ENCODE measurements around the gene CDHR5.
"Not testable (repeated sequence)": the region's sequence is repeated elsewhere in the genome, so short reads cannot be mapped to it uniquely, and the experiment has no call there.

The CDHR5 gene

DNA sequence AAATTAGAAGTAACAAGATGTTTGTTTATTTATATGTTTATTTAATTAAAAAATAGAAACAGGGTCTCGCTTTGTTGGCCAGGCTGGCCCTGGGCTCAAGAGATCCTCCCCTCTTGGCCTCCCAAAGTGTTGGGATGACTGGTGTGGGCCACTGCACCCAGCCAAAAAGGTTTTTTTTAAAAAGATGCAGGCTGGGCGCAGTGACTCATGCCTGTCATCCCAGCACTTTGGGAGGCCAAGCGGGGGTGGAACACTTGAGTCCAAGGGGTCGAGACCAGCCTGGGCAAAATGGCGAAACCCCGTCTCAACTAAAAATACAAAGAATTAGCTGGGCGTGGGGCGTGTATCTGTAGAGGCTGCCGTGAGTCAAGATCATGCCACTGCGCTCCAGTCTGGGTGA lies 25.7 kb upstream of the CDHR5 start:
- Histone ChIP-seq H3K4me2 (no peak overlapping the region), H4K20me1 (ENCODE audit: insufficient read depth) (no peaks in the 10 kb centered on the region), H3K79me2 (ENCODE audit: insufficient read depth, low read depth) (no peaks in the 10 kb centered on the region), H3K4me1 (ENCODE audit: low read depth, poor library complexity, severe bottlenecking) (peaks cover 22% of the 10 kb centered on the region), H3K4me3 (IDR thresholded peaks at IDR 0.05; ENCODE audit: insufficient read depth, low read depth, low read length) (no peak overlapping the region), H3K27ac (no peak overlapping the region), H2AFZ (ENCODE audit: low read depth) (no peak overlapping the region), H3K36me3 (ENCODE audit: insufficient read depth) (no peaks in the 10 kb centered on the region), H3K9ac (no peak overlapping the region), H3K27me3 (ENCODE audit: insufficient read depth, low read depth) (no peaks in the 10 kb centered on the region)
- TF ChIP-seq, protein P1, sequence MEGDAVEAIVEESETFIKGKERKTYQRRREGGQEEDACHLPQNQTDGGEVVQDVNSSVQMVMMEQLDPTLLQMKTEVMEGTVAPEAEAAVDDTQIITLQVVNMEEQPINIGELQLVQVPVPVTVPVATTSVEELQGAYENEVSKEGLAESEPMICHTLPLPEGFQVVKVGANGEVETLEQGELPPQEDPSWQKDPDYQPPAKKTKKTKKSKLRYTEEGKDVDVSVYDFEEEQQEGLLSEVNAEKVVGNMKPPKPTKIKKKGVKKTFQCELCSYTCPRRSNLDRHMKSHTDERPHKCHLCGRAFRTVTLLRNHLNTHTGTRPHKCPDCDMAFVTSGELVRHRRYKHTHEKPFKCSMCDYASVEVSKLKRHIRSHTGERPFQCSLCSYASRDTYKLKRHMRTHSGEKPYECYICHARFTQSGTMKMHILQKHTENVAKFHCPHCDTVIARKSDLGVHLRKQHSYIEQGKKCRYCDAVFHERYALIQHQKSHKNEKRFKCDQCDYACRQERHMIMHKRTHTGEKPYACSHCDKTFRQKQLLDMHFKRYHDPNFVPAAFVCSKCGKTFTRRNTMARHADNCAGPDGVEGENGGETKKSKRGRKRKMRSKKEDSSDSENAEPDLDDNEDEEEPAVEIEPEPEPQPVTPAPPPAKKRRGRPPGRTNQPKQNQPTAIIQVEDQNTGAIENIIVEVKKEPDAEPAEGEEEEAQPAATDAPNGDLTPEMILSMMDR (conservative IDR thresholded peaks at IDR 0.05; ENCODE audit: low read depth, low read length) = no peak

DNA sequence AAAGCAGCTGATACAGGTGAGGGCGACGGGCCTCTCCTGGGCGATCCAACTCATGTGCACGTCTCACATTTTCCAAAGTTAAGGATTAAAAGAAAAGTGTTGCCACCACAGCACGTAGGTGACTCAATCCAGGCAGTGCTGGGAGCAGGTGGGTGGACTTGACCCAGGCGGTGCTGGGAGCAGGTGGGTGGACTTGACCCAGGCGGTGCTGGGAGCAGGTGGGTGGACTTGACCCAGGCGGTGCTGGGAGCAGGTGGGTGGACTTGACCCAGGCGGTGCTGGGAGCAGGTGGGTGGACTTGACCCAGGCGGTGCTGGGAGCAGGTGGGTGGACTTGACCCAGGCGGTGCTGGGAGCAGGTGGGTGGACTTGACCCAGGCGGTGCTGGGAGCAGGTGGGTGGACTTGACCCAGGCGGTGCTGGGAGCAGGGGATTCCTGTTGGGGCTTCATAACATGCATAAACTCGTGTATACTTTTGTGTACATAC lies 23.0 kb upstream of the CDHR5 start:
- not testable (repeated sequence) for H3K36me3 ChIP-seq (ENCODE audit: insufficient read depth); H3K4me2 ChIP-seq; H3K4me3 ChIP-seq (IDR thresholded peaks at IDR 0.05; ENCODE audit: insufficient read depth, low read depth, low read length); H3K9ac ChIP-seq; H2AFZ ChIP-seq (ENCODE audit: low read depth); H3K27me3 ChIP-seq (ENCODE audit: insufficient read depth, low read depth); H4K20me1 ChIP-seq (ENCODE audit: insufficient read depth); H3K79me2 ChIP-seq (ENCODE audit: insufficient read depth, low read depth)
- Histone ChIP-seq H3K27ac (peak overlapping the region; percentile 83; the same call in 1 of the 2 replicates), H3K4me1 (ENCODE audit: low read depth, poor library complexity, severe bottlenecking) (peaks cover 49% of the 10 kb centered on the region)

DNA sequence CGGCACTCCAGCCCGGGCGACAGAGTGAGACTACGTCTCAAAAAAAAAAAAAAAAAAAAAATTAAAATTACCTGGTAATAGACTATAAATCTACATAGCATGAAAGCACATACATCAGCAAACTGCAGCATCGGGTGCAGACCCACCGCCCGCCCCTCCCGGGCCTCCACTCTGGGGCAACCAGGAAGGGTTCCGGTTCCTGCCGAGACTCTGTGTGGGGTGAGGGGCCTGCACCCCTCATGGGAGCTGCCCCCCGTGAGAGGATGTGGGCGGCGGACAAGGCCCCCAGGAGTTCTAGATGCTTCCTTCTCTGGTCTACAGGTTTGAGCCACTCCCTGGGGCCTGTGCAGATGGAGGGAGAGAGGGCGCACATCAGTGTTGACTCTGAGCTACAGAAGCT lies 21.5 kb upstream of the CDHR5 start:
- Histone ChIP-seq H3K79me2 (ENCODE audit: insufficient read depth, low read depth) (no peaks in the 10 kb centered on the region), H2AFZ (ENCODE audit: low read depth) (no peak overlapping the region), H3K9ac (0 out of 2 replicates have a peak overlapping the region, but pooled peaks have one; percentile 4), H3K4me2 (peak overlapping the region; percentile 58; the same call in 1 of the 2 replicates), H3K36me3 (ENCODE audit: insufficient read depth) (no peaks in the 10 kb centered on the region), H3K4me1 (ENCODE audit: low read depth, poor library complexity, severe bottlenecking) (peaks cover 49% of the 10 kb centered on the region), H4K20me1 (ENCODE audit: insufficient read depth) (no peaks in the 10 kb centered on the region), H3K4me3 (IDR thresholded peaks at IDR 0.05; ENCODE audit: insufficient read depth, low read depth, low read length) (no peak overlapping the region), H3K27me3 (ENCODE audit: insufficient read depth, low read depth) (no peaks in the 10 kb centered on the region), H3K27ac (peak overlapping the region; percentile 83)
- TF ChIP-seq, protein P1 (conservative IDR thresholded peaks at IDR 0.05; ENCODE audit: low read depth, low read length) = no peak

DNA sequence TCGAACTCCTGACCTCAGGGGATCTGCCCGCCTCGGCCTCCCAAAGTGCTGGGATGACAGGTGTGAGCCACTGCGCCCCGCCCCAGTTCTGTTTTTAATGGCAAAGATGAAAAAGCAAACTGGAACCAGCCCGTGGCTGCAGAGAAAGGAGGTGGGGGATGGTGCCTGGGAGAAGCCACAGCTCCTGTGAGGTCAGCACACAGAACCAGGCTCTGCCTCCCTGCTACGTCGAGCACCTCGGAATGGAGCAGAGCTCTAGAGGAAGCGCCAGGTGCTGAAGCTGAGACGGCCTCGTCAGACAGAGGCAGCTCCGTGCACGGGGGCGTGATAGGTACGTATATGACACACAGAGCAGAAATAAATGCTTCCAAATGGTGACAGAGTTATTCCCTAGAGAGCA lies 20.8 kb upstream of the CDHR5 start:
- H3K4me2 ChIP-seq = peak overlapping the region; percentile 67
- H2AFZ ChIP-seq (ENCODE audit: low read depth) = no peak overlapping the region
- H3K36me3 ChIP-seq (ENCODE audit: insufficient read depth) = no peaks in the 10 kb centered on the region

More for the DNA sequence above, 20.8 kb upstream of the CDHR5 start:
- H4K20me1 ChIP-seq (ENCODE audit: insufficient read depth) = no peaks in the 10 kb centered on the region
- H3K27ac ChIP-seq = peak overlapping the region; percentile 83
- peaks cover 49% of the 10 kb centered on the region for H3K4me1 ChIP-seq (ENCODE audit: low read depth, poor library complexity, severe bottlenecking)
- H3K27me3 ChIP-seq (ENCODE audit: insufficient read depth, low read depth) = no peaks in the 10 kb centered on the region
- no peaks in the 10 kb centered on the region for H3K79me2 ChIP-seq (ENCODE audit: insufficient read depth, low read depth)
- H3K4me3 ChIP-seq (IDR thresholded peaks at IDR 0.05; ENCODE audit: insufficient read depth, low read depth, low read length) = no peak overlapping the region
- no peak overlapping the region; the same call in 1 of the 2 replicates for H3K9ac ChIP-seq
- TF ChIP-seq, protein P1 (conservative IDR thresholded peaks at IDR 0.05; ENCODE audit: low read depth, low read length) = no peak
